Measurements from ENCODE around the gene KLHL21. TPM values are rescaled to one million over a fixed set of nuclear protein-coding genes. Genes with fewer than 3 reads are reported as not detected.

Gene KLHL21
- total and polyA plus RNA-seq, 9 of the 15 experiments (the other 6 are each of a cell fraction or from before 2014, with no cell fraction given) = 2.1 to 42.1 (median 17.5) TPM

GRCh38 chr1:6634371-6635052, 31.8 kb upstream of the KLHL21 start (continued):
- TF ChIP-seq, protein P1, sequence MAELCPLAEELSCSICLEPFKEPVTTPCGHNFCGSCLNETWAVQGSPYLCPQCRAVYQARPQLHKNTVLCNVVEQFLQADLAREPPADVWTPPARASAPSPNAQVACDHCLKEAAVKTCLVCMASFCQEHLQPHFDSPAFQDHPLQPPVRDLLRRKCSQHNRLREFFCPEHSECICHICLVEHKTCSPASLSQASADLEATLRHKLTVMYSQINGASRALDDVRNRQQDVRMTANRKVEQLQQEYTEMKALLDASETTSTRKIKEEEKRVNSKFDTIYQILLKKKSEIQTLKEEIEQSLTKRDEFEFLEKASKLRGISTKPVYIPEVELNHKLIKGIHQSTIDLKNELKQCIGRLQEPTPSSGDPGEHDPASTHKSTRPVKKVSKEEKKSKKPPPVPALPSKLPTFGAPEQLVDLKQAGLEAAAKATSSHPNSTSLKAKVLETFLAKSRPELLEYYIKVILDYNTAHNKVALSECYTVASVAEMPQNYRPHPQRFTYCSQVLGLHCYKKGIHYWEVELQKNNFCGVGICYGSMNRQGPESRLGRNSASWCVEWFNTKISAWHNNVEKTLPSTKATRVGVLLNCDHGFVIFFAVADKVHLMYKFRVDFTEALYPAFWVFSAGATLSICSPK (IDR thresholded peaks at IDR 0.05; ENCODE audit: borderline replicate concordance) = no peak
- TF ChIP-seq ELF2 (CRISPR knock-in tag; IDR thresholded peaks at IDR 0.05) (no peak), FOXK1 (CRISPR knock-in tag; IDR thresholded peaks at IDR 0.05; ENCODE audit: borderline replicate concordance) (no peak), CXXC5 (CRISPR knock-in tag; IDR thresholded peaks at IDR 0.05) (no peak), SMARCE1 (IDR thresholded peaks at IDR 0.05) (no peak), ETV5 (CRISPR knock-in tag; IDR thresholded peaks at IDR 0.05; ENCODE audit: low read depth) (no peak), ATF1 (CRISPR knock-in tag; IDR thresholded peaks at IDR 0.05) (no peak), ATF1 (tag; IDR thresholded peaks at IDR 0.05) (no peak), ZFP30 (CRISPR knock-in tag; IDR thresholded peaks at IDR 0.05; ENCODE audit: borderline replicate concordance) (no peak), POLR2A (conservative IDR thresholded peaks at IDR 0.05) (peak; percentile 50; the same call in 1 of the 2 replicates), ZNF282 (CRISPR knock-in tag; IDR thresholded peaks at IDR 0.05) (no peak), CTBP1 (IDR thresholded peaks at IDR 0.05; ENCODE audit: borderline replicate concordance) (peak; percentile 27; the same call in 1 of the 2 replicates), TARDBP (IDR thresholded peaks at IDR 0.05) (no peak), KAT2B (IDR thresholded peaks at IDR 0.05; ENCODE audit: low read depth, low read length) (no peak), LEF1 (IDR thresholded peaks at IDR 0.05) (no peak), ZNF398 (CRISPR knock-in tag; IDR thresholded peaks at IDR 0.05) (no peak), SRSF7 (optimal IDR thresholded peaks at IDR 0.05; ENCODE audit: low read depth, low read length) (no peak), CEBPG (CRISPR knock-in tag; IDR thresholded peaks at IDR 0.05) (no peak), CEBPG (tag; conservative IDR thresholded peaks at IDR 0.05 in 1 of 2, IDR thresholded peaks at IDR 0.05 in 1 of 2) (no peak)
- TF ChIP-seq, protein P2, sequence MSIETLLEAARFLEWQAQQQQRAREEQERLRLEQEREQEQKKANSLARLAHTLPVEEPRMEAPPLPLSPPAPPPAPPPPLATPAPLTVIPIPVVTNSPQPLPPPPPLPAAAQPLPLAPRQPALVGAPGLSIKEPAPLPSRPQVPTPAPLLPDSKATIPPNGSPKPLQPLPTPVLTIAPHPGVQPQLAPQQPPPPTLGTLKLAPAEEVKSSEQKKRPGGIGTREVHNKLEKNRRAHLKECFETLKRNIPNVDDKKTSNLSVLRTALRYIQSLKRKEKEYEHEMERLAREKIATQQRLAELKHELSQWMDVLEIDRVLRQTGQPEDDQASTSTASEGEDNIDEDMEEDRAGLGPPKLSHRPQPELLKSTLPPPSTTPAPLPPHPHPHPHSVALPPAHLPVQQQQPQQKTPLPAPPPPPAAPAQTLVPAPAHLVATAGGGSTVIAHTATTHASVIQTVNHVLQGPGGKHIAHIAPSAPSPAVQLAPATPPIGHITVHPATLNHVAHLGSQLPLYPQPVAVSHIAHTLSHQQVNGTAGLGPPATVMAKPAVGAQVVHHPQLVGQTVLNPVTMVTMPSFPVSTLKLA (conservative IDR thresholded peaks at IDR 0.05) = peak in 1 of 2 experiments; percentile 39; a peak in 1 of 4 replicates
- TF ChIP-seq, protein P3, sequence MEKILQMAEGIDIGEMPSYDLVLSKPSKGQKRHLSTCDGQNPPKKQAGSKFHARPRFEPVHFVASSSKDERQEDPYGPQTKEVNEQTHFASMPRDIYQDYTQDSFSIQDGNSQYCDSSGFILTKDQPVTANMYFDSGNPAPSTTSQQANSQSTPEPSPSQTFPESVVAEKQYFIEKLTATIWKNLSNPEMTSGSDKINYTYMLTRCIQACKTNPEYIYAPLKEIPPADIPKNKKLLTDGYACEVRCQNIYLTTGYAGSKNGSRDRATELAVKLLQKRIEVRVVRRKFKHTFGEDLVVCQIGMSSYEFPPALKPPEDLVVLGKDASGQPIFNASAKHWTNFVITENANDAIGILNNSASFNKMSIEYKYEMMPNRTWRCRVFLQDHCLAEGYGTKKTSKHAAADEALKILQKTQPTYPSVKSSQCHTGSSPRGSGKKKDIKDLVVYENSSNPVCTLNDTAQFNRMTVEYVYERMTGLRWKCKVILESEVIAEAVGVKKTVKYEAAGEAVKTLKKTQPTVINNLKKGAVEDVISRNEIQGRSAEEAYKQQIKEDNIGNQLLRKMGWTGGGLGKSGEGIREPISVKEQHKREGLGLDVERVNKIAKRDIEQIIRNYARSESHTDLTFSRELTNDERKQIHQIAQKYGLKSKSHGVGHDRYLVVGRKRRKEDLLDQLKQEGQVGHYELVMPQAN (IDR thresholded peaks at IDR 0.05; ENCODE audit: borderline replicate concordance) = no peak
